Hematopoietic multipotent progenitor cell treated with erythropoietin and hydrocortisone succinate and interleukin-3 and kit ligand, for 8 days (in vitro differentiated cells): ENCODE results near the gene IBA57.
A peak's percentile ranks its signal among the peaks of the same experiment; 100 is the strongest.
"Not testable (repeated sequence)": the region's sequence is repeated elsewhere in the genome, so short reads cannot be mapped to it uniquely, and the experiment has no call there.

Source experiments
- DNase-seq: peaks from one replicate; pipeline ENCODE4 v3.0.0-alpha.2; 2015

Gene IBA57

DNA sequence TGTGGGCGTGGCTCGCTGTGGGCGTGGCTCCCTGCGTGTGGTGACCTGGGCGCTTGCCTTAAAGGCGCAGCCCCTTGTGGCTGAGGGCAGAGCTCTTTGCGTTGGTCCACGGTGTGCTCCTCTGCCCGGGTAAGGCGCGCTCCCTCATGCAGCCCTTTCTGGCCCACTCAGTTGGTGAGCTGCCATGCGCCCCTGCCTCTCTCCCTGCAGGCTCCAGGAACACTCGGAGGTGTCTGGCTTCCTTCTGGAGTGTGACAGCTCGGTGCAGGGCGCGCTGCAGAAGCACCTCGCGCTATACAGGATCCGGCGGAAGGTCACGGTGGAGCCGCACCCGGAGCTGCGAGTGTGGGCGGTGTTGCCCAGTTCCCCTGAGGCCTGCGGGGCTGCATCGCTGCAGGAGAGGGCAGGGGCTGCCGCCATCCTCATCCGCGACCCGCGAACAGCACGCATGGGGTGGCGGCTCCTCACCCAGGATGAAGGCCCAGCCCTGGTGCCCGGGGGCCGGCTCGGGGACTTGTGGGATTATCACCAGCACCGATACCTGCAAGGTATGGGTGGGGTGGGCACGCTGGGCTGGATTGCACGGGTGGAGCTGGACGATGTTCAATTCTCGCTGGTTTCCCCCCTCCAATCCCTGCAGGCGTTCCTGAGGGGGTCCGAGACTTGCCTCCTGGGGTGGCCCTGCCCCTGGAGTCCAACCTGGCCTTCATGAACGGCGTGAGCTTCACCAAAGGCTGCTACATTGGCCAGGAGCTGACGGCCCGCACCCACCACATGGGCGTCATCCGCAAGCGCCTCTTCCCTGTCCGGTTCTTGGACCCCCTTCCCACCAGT is 9.1 kb downstream of the IBA57 start:
- peak; percentile 54 for DNase-seq

DNA sequence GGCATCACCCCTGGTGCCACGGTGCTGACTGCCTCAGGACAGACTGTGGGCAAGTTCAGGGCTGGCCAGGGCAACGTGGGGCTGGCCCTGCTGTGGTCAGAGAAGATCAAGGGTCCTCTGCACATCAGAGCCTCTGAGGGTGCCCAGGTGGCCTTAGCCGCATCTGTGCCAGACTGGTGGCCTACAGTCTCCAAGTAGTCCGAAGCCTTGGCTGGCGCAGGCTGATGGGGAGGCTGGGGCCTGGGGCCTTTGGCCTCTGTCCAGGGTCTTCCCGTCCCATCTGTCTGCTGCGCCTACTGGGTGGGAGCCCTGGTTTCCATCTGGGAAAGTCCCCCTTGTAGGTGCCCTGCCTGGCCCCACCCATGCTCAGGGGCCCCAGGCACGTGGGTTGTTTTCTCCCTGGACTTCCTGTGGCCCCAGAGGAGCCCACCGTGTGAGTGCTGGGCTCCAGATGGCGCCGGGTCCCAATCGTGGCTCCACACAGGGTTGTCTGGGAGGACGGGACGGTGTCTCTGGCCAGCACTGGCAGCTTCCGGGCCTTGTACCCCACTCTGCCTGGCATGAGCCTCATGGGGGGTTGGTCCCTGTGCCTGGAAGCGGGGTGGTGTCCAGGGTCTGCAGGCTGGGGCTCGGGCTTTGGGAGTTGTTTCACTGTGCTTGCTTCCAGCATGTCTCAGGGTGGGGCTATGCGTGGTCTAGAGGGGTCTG is 9.9 kb downstream of the IBA57 start:
- no peak for DNase-seq

DNA sequence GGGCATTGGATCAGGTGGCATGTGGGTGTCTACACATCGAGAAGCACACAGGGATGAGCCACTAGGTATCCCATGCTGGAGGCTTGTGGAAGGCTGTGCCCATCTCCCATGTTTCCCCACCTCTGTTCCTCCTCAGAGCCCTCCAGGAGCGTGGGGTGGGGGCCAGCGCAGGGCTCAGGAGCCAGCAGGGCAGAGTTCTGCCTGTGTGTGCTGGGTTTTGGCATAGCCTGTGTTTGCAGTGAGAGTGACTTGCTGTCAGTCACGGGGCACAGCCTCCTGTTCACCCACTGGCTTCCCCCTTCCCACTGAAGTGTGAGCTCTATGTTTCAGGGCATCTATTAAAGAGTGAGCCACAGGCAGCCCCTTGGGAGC is 10.4 kb downstream of the IBA57 start:
- no peak for DNase-seq

DNA sequence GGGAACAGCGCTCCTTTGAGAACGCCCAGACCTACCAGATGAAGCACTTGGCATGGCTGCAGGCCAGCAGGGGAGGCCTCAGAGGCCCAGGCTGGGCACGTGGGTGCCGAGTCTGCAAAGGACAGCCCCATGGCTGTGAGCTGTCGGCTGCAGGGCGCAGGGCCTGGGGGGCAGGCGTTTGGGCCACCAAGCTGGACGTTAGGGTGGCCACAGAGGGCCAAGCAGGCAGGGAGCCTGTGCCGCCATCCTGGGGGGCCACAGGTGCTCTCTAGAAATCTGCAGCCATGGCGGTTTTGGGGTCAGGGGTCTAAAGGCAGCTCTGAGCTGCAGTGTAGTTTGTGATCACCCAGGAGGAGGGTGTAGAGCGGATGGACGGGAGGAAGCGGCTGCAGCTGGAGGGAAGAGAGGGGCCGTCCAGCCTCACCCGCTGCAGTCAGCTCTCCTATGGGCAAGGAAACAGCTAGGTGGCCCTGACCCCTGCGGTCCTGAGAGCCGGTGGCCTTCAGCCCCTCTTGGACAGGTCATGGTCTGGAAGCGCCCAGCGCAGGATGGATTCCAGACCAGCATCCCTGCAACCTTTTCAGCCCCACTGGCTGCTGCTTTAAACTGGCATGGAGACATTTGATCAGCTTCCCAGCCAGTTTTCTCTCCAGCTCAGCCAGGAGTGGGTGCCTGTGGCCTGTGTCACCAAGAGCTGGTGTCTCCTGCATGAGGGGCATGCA is 11.0 kb downstream of the IBA57 start:
- no peak for DNase-seq

DNA sequence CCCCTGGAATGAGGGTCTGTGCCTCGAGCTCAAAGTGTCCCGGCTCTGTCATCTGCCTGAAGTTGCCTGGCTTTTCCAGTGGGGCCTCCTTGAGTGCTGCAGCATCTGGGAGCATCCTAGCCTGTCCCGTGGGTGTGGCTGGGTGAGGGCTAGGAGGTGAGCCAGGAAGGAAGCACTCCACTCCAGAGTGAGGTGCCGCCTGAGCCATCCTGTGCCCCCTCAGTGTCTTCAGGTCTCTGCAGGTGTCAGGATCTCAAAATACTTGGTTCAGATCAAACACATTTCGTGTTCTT is 11.5 kb downstream of the IBA57 start:
- no peak for DNase-seq

DNA sequence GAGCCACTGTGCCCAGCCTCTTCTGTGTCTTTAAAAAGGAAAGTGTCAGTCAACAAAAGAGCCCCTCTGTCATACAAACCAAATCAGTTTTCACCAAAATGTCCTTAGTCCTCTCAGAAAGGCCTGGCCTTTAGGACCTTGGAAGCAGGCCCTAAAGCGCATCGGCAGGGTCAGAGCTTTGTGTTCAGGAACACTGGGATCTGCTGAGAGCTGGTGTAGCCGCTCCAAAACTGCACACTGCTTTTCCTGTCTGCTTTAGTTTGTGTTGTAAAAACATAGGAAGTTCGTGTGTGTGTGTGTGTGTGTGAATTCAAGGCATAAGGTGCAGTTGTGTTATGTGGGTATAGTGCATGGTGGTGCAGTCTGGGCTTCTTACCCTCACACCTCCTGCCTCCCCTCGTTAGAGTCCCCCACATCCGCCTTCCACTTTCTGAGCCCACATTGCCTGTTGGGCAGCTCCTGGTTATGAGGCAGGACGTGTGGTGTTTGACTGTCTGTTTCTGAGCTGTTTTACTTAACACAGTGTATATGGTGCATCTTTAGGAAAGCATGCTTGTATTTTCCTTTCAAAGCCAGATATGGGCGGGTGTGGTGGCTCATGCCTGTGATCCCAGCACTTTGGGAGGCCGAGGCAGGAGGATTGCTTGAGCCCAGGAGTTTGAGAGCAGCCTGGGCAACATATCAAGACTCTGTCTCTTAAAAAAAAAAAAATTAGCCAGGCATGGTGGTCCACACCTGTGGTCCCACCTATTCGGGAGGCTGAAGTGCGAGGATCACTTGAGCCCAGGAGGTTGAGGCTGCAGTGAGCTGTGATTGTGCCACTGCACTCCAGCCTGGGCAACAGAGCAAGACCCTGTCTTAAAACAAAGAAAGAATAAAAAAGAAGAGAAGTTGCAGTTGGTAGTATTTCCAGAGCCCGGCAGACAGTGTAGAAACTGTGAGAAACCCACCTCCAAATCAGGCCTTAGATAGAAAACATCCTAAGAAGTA is 12.4 kb downstream of the IBA57 start:
- DNase-seq, result no peak

DNA sequence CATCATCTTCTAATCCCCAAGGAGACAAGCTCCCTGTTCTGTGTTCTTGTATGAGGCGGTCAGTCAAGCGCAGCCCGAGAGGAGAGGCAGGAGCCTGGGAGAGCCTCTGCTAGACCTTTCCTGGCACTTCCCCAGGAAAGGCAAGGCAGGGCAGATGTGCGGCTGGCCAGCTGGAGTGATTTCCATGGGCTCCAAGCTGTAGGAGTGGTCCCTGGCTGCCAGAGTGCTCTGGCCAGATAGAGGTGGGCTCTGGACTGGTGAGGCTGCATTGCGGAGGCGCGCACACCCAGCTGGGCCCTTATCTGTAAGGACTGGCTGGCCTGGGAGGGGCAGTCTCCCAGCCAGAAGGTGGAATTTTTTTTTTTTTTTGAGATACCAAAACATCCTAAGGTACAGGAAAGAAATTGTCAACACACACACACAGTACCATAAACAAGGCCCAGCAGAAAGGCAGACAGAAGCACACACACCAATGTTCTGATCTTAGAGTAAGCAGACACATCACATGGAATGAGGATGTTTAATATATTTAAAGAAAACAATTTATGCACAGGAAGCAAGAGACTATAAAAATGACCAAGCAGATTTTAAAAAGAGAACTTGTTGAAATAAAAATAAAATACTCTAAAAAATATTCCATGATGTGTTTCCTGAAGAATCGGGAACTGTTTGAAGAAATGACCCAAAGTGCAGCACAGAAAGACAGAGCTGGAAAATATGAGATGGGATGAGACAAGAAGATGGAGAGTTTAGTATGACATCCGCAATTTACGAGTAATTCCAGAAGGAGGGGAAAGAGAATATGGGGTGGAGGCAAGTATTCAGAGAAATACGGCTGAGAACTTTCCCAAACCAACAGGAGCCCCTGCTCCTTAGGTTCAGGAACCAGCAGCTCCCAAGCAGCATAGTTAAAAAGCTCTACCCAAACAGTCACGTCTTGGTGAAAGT is 13.4 kb downstream of the IBA57 start:
- DNase-seq, result peak; percentile 94

DNA sequence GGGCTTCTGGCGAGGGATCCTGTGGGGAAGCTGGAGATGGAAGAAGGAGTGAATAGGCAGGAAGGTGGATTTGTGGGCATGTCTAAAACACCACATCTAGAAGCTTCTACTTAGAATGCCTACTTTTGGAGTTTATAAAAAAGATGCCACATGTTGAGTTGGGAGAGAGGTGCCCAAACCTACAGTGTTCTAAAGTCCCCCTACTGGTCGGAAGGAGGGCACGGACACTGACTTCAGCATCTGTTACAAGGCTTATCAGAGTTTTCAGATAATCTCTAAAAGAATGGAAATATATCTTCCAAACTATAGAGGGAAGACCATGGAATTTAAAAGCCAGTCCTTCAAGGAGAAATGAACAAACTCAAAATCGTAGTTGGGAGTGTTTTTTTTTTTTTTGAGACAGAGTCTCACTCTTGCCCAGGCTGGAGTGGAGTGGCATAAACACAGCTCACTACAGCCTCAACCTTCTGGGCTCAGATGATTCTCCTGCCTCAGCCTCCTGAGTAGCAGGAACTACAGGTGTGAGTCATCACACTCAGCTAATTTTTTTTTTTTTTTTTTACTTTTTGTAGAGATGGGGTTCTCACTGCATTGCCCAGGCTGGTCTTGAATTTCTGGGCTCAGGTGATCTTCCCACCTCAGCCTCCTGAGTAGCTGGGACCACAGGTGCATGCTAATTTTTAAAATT is 14.8 kb downstream of the IBA57 start:
- peak; percentile 70 for DNase-seq

DNA sequence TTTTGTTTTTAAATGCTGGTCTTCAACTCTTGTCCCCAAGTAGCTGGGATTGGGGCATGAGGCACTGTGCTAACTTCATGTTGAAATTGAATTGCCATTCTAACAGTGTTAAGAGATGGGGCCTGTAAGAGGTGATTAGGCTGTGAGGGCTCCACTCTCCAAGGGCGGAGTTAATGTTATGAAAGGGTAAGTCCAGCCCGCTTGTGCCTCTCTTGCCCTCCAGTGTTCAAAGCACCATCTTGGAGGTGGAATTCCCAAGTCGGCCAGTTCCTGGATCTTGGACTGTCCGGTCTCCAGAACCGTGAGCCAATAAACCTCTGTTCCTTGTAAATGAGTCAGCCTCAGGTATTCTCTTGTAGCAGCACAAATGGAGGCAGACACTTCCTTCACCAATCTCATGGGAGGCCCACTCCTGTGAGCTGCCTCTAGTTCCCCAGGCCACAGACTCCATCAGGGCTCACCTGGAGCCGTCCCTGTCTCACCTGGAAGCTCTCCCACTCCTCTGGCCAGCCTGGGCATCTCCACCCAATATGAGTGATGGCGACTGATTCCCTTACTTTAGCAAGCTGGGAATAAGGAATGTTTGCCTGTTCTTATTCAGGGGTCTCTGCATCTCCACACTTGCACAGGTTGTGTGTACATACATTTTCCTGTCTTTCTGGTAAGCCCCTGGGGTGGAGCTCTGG is 15.5 kb downstream of the IBA57 start:
- DNase-seq, result peak; percentile 67

DNA sequence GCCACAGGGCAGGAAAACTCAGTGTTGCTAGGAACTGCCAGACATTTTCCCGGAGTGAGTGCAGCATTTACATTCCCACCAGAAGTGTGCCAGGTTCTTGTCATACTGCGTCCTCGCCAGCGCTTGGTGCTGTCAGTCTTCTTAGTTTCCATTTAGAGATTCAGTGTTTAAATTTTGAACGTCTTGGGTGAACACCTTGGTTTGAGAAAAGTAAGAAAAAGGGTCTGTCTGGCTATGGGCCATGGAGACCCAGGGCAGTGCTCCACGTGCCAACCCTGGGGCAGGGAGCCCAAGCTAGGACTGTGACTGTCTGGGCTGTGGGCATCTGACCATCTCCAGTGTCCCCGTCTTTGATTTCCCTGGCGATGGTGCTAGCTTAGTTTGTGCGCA is 16.0 kb downstream of the IBA57 start:
- DNase-seq, result no peak

DNA sequence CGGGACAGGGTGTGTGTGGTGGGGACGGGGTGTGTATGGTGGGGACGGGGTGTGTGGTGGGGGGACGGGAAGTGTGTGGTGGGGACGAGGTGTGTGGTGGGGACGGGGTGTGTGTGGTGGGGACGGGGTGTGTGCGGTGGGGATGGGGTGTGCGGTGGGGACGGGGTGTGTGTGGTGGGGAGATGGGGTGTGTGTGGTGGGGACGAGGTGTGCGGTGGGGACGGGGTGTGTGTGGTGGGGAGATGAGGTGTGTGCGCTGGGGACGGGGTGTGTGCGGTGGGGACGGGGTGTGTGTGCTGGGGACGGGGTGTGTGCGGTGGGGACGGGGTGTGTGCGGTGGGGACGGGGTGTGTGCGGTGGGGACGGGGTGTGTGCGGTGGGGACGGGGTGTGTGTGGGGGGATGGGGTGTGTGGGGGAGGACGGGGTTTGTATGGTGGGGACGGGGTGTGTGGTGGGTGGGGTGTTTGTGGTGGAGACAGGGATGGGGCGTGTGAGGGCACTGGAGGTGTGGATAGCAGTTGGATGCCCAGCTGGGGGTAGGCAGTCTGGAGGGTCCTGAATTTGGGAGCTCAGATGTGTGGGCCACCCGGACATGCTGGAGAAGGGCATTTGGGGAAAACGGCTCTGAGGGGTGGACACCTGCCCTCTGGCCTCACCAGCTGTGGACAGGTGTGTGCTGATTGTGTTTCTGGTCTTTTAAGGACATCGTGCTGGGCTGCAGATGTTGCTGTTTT is 16.9 kb downstream of the IBA57 start:
- DNase-seq, result no peak

DNA sequence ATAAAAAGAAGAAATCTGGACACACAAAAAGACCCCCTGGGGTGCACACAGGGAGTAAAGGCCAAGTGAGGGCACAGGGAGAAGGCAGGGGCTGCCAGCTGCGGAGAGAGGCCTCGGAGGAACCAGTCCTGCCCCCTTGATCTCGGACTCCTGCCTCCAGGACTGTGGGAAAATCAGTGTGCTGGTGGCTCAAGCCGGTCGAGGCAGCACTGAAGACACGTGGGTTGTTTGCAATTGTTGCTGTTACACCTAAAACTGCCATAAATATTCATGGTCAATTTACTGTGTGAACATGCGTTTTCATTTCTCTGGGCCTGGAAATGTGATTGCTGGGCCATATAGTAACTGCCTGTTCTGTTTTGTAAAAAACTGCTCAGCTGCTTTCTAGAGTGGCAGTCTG is 18.5 kb downstream of the IBA57 start:
- no peak for DNase-seq

DNA sequence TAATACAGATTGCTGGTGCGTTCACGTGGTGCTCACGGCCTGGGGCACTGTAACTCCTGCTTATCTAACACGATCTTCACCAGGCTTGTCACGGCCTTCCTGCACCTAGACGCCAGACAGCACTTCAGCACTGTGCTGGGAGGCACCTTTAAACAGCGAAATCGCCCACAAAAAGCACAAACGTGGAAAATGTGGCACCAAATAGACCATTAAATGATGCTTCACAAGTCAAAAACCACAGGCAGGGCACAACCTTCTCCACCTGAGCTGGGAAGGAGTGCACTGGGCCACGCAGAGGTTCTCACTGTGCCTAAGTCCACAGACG is 20.0 kb downstream of the IBA57 start:
- no peak for DNase-seq

DNA sequence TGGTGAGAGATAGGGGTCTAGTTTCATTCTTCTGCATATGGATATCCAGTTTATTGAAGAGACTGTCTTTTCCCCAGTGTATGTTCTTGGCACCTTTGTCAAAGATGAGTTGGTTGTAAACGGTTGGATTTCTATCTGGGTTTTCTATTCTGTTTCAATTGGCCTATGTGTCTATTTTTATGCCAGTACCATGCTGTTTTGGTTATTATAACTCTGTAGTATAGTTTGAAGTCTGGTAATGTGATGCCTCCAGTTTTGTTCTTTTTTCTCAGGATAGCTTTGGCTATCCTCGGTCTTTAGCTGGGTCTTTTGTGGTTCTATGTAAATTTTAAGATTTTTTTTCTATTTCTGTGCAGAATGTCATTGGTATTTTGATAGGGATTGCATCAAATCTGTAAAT is 22.6 kb downstream of the IBA57 start:
- DNase-seq, result not testable (repeated sequence)

DNA sequence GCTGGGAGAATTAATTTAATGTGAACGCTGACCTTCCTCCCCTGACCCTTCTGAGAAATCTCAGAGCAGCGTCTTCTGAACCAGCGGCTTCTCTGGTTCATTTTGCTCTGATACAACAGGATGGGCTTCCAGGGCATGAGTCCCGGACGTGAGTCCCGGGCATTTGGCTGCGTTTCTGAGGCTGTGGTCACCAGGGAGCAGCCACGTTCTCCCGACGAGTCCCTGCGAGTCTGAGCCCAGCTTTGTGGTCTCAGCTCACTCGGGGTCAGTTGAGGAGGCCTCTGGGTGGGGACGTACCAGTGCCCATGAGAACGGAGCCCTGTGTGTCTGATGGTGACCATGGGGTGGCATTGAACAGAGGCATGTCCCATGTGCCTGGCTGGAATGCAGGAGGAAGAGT is 24.6 kb downstream of the IBA57 start:
- no peak for DNase-seq

DNA sequence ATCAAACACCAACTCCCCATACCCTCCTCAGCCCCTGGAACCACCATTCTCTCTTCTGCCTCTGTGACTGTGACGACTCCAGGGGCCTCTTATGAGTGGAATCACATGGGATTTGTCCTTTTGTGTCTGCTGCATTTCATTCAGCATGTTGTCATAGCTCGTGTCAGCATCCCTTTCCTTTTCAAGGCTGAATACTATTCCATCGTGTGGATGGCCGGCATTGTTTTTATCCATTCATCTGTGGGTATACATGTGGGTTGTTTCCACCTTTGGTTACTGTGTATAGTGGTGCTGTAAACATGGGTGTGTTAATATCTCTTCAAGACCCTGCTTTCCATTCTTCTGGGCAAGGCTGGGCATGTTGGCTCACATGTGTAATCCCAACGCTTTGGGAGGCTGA is 25.2 kb downstream of the IBA57 start:
- DNase-seq, result no peak

DNA sequence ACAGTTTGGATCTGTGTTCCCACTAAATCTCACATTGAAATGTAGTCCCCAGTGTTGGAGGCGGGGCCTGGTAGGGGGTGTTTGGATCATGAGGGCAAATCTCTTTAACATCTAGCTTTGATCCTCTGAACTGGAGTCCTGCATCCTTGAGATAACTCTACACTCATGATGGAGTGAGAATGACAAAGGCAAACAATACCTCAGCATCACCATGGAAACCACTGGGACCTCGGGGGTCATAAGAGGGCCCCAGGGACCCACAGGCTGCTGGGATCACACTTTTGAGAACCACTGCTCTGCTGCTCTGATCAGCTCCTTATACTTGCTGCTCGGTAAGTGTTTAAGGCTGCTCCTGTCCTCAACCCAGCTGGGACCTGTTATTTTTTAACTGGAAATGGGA is 28.8 kb downstream of the IBA57 start:
- DNase-seq, result no peak

DNA sequence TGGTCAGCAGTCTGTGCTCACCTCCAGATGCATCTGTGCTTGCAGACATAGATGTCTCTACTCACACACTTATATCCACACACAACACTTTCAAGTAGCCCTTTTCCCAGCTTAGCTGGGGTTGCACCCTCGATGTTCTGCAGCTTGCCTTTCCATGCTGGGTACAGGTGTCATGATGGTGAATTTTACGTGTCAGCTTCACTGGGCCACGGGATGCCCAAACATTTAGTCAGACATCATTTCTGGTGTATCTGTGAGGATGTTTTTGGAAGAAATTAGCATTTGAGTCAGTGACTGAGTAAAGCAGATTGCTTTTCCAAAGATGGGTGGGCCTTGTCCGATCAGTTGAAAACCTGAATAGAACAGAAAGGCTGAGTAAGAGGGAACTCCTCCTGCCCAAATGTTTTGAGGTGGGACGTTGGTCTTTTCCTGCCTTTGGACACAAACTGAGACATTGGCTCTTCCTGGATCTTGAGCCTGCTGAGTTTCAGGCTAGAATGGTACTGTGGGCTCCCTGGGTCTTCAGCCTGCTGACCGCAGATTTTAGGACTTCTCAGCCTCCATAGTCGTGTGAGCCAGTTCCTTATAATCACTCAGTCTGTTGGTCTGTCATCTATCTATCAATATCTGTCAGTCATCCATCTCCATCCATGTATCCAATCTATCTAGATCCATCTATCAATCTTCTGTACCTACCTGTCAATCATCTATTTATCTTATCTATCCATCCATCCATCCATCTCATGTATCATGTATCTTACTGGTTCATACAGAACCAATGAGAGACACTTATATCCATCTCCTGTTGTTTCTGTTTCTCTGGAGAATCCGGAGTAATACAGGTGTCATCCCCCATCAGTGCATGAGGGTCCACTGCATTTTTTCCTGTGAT is 29.6 kb downstream of the IBA57 start:
- DNase-seq, result no peak
